Right lobe of liver (tissue), 4 donors: ENCODE data around the gene CELF4.

Source experiments
- POLR2A ChIP-seq: fragments of 450-650 bp; IDR thresholded peaks from one replicate; pipeline ENCODE4 v1.6.1; 2017; ENCODE audit warnings: antibody characterized with exemption, mild to moderate bottlenecking
- TF ChIP-seq, protein P1 (sequence below), 4 donors: fragments of 200-600 bp in 3 of 4; fragments of 450-650 bp in 1 of 4; IDR thresholded peaks; one replicate each; pipeline versions ENCODE4 v1.5.1 to v1.8.0; 2016 to 2022; ENCODE audit warnings: antibody characterized with exemption in 4 of 4, mild to moderate bottlenecking in 2 of 4
- donor health status: DM: no; HTN: no; CAD: no.
- donor health status: DM: no; HTN: no; CAD: no.
- donor health status: DM: no; HTN: yes; CAD: no.

- TF ChIP-seq, protein P1, sequence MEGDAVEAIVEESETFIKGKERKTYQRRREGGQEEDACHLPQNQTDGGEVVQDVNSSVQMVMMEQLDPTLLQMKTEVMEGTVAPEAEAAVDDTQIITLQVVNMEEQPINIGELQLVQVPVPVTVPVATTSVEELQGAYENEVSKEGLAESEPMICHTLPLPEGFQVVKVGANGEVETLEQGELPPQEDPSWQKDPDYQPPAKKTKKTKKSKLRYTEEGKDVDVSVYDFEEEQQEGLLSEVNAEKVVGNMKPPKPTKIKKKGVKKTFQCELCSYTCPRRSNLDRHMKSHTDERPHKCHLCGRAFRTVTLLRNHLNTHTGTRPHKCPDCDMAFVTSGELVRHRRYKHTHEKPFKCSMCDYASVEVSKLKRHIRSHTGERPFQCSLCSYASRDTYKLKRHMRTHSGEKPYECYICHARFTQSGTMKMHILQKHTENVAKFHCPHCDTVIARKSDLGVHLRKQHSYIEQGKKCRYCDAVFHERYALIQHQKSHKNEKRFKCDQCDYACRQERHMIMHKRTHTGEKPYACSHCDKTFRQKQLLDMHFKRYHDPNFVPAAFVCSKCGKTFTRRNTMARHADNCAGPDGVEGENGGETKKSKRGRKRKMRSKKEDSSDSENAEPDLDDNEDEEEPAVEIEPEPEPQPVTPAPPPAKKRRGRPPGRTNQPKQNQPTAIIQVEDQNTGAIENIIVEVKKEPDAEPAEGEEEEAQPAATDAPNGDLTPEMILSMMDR (IDR thresholded peaks at IDR 0.05): no peak
- TF ChIP-seq POLR2A: no peak
Measured at GRCh38 chr18:37409878-37410277, 155.7 kb downstream of the CELF4 start.
